WERI-Rb-1 (cell line): Measurements from ENCODE around the gene PDE6C.

ENCODE experiments used
- DNase-seq: peaks from one replicate; pipeline ENCODE4 v3.0.0-alpha.2; 2020
- H3K27ac ChIP-seq: fragments of 250-450 bp; sonication (Bioruptor Pico); 2 replicates; pipeline ENCODE4 v1.5.1; 2020; ENCODE audit warnings: mild to moderate bottlenecking, moderate library complexity
- H3K27me3 ChIP-seq: fragments of 250-450 bp; sonication (Bioruptor Pico); 2 replicates; pipeline ENCODE4 v1.5.1; 2021; ENCODE audit warnings: mild to moderate bottlenecking, low read depth, moderate library complexity; ENCODE audit not compliant: insufficient read depth, severe bottlenecking
- H3K36me3 ChIP-seq: fragments of 250-450 bp; sonication (Bioruptor Pico); 2 replicates; pipeline ENCODE4 v1.5.1; 2020; ENCODE audit warnings: mild to moderate bottlenecking, moderate library complexity
- H3K4me3 ChIP-seq: 2 replicates; pipeline ENCODE4 v1.5.1; 2011; ENCODE audit warnings: low read depth, mild to moderate bottlenecking, control low read depth, low read length
- H3K9me3 ChIP-seq: fragments of 250-450 bp; sonication (Bioruptor Pico); 2 replicates; pipeline ENCODE4 v1.5.1; 2021; ENCODE audit warnings: mild to moderate bottlenecking, moderate library complexity; ENCODE audit not compliant: severe bottlenecking
- CTCF ChIP-seq: IDR thresholded peaks from 2 replicates; pipeline ENCODE4 v1.5.1; 2011; ENCODE audit warnings: low read depth, mild to moderate bottlenecking, control low read depth, inconsistent platforms, low read length

PDE6C gene

GRCh38 chr10:93667795-93668194, 55.5 kb downstream of the PDE6C start:
- Histone ChIP-seq H3K36me3 (peaks cover 3% of the 10 kb centered on the region; the same call in 1 of the 2 replicates), H3K4me3 (no peak overlapping the region)

GRCh38 chr10:93670372-93670771, 58.0 kb downstream of the PDE6C start:
- no peak overlapping the region for H3K4me3 ChIP-seq
- H3K36me3 ChIP-seq, result 0 out of 2 replicates have a peak, but pooled peaks cover 3% of the 10 kb centered on the region
- H3K9me3 ChIP-seq, result no peaks in the 10 kb centered on the region
- H3K27me3 ChIP-seq, result no peaks in the 10 kb centered on the region
- no peak overlapping the region for H3K27ac ChIP-seq
- TF ChIP-seq CTCF, result no peak
- no peak for DNase-seq

More at GRCh38 chr10:93667795-93668194, 55.5 kb downstream of the PDE6C start:
- no peak for TF ChIP-seq CTCF
- Histone ChIP-seq H3K9me3 (no peaks in the 10 kb centered on the region), H3K27me3 (no peaks in the 10 kb centered on the region), H3K27ac (no peak overlapping the region)
- DNase-seq, result no peak

GRCh38 chr10:93671042-93671441, 58.7 kb downstream of the PDE6C start:
- H3K4me3 ChIP-seq, result no peak overlapping the region
- no peak for DNase-seq
- TF ChIP-seq CTCF, result no peak
- no peak overlapping the region for H3K27ac ChIP-seq
- H3K9me3 ChIP-seq, result no peaks in the 10 kb centered on the region
- 0 out of 2 replicates have a peak, but pooled peaks cover 3% of the 10 kb centered on the region for H3K36me3 ChIP-seq
- no peaks in the 10 kb centered on the region for H3K27me3 ChIP-seq

GRCh38 chr10:93672022-93672678, 59.8 kb downstream of the PDE6C start:
- DNase-seq, result no peak
- Histone ChIP-seq H3K36me3 (no peaks in the 10 kb centered on the region), H3K4me3 (no peak overlapping the region), H3K27me3 (no peaks in the 10 kb centered on the region), H3K9me3 (no peaks in the 10 kb centered on the region), H3K27ac (no peak overlapping the region)
- no peak for TF ChIP-seq CTCF

GRCh38 chr10:93672890-93673289, 60.6 kb downstream of the PDE6C start:
- Histone ChIP-seq H3K9me3 (no peaks in the 10 kb centered on the region), H3K27me3 (no peaks in the 10 kb centered on the region), H3K36me3 (no peaks in the 10 kb centered on the region), H3K27ac (no peak overlapping the region), H3K4me3 (no peak overlapping the region)
- no peak for DNase-seq
- TF ChIP-seq CTCF, result no peak

- no peak for TF ChIP-seq CTCF
- no peak overlapping the region for H3K27ac ChIP-seq
- no peaks in the 10 kb centered on the region for H3K9me3 ChIP-seq
- H3K36me3 ChIP-seq, result no peaks in the 10 kb centered on the region
- DNase-seq, result no peak
- no peaks in the 10 kb centered on the region for H3K27me3 ChIP-seq
- no peak overlapping the region for H3K4me3 ChIP-seq
These were observed 61.5 kb downstream of the PDE6C start for GRCh38 chr10:93673791-93674190.
